Gastroesophageal sphincter (tissue), 4 donors: ENCODE results near the gene AP3M1. TPM values are rescaled to one million over a fixed set of nuclear protein-coding genes. Genes with fewer than 3 reads are reported as not detected.
A peak's percentile ranks its signal among the peaks of the same experiment; 100 is the strongest.

Experiments
- ATAC-seq: fragments of 150-250 bp; one replicate; pipeline ENCODE4 v1.9.1; 2016; ENCODE audit warnings: mild to moderate bottlenecking, moderate library complexity
- H3K27ac ChIP-seq, 4 donors: fragments of 200-600 bp; sonication (generic) in 3 of 4; 1 replicate in 3 of 4; 2 replicates in 1 of 4; pipeline ENCODE4 v1.5.1; 2016 to 2019
- H3K27me3 ChIP-seq: fragments of 200-600 bp; sonication (generic); one replicate; pipeline ENCODE4 v1.5.1; 2019
- H3K36me3 ChIP-seq, 2 donors: fragments of 200-600 bp; sonication (generic); one replicate each; pipeline ENCODE4 v1.5.1; 2019; ENCODE audit warnings: control low read depth in 1 of 2
- H3K4me1 ChIP-seq, 3 donors: fragments of 200-600 bp; sonication (generic); 1 replicate in 2 of 3; 2 replicates in 1 of 3; pipeline ENCODE4 v1.5.1; 2016 to 2019; ENCODE audit warnings: control low read depth in 2 of 3
- H3K4me3 ChIP-seq, 2 donors: fragments of 200-600 bp; sonication (generic); one replicate each; pipeline ENCODE4 v1.5.1; 2019; ENCODE audit warnings: mild to moderate bottlenecking in 1 of 2, moderate library complexity in 1 of 2
- H3K9me3 ChIP-seq, 3 donors: fragments of 200-600 bp; sonication (generic); one replicate each; pipeline ENCODE4 v1.5.1; 2017 to 2019; ENCODE audit warnings: control low read depth in 2 of 3
- EP300 ChIP-seq: sonication (generic); formaldehyde crosslinking; IDR thresholded peaks from one replicate; pipeline ENCODE4 v1.6.1; 2017; ENCODE audit warnings: antibody characterized with exemption, mild to moderate bottlenecking
- POLR2A ChIP-seq, 2 donors: fragments of 450-650 bp; IDR thresholded peaks; one replicate each; pipeline ENCODE4 v1.6.1; 2017; ENCODE audit warnings: antibody characterized with exemption in 2 of 2, mild to moderate bottlenecking in 2 of 2, moderate library complexity in 1 of 2
- POLR2AphosphoS5 ChIP-seq: sonication (generic); formaldehyde crosslinking; IDR thresholded peaks from one replicate; pipeline ENCODE4 v1.6.1; 2017; ENCODE audit warnings: antibody characterized with exemption
- WGBS, 2 donors: methylation state at CpG; one replicate each; pipeline ENCODE4 v1.1.5; 2018; ENCODE audit warnings: low coverage in 1 of 2; 5-methylcytosine and 5-hydroxymethylcytosine counted together
- total RNA-seq, 4 donors: library from RNA; depleted of rRNA; stranded (reverse); fragments of >200 nt; gene quantifications; one replicate each; pipeline ENCODE4 v1.1.0, GENCODE V29; 2016
- TF ChIP-seq, protein P1 (sequence below), 4 experiments: fragments of 200-600 bp in 2 of 4; fragments of 450-650 bp in 2 of 4; sonication (generic) in 1 of 4; IDR thresholded peaks; one replicate each; pipeline ENCODE4 v1.5.1; 2017 to 2019; ENCODE audit warnings: antibody characterized with exemption in 4 of 4, mild to moderate bottlenecking in 2 of 4, moderate library complexity in 2 of 4

Gene AP3M1
- total RNA-seq, 4 donors from 2014 or later, result 29.4 to 41.7 (median 31.7) TPM

DNA sequence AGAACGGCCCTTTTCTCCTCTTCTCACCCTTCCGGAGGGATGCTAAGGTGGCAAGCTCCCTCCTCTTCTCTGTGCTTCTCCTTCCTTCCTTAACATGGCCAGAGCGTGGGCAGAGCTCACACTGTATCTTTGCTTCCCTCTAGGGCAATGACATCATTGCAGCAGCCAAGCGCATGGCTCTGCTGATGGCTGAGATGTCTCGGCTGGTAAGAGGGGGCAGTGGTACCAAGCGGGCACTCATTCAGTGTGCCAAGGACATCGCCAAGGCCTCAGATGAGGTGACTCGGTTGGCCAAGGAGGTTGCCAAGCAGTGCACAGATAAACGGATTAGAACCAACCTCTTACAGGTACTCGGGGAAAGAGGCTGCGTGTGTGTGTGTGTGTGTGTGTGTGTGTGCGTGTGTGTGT is 36.6 kb downstream of the AP3M1 start:
- H3K9me3 ChIP-seq, result no peaks in the 10 kb centered on the region
- peaks cover 0 to 66% (median 0%) of the 10 kb centered on the region in 3 donors for H3K4me1 ChIP-seq
- H3K36me3 ChIP-seq, result peaks cover 0 to 99% of the 10 kb centered on the region in 2 donors
- no peak for ATAC-seq
- WGBS, 2 donors, result 58 to 77% methylated on average over 5 of the region's 12 CpGs
- H3K27ac ChIP-seq, result peak overlapping the region; percentile 3 to 65 (median 33)
- no peak overlapping the region for H3K4me3 ChIP-seq
- TF ChIP-seq EP300 (no peak), POLR2AphosphoS5 (no peak), POLR2A (IDR thresholded peaks at IDR 0.05) (no peak)
- TF ChIP-seq, protein P1, sequence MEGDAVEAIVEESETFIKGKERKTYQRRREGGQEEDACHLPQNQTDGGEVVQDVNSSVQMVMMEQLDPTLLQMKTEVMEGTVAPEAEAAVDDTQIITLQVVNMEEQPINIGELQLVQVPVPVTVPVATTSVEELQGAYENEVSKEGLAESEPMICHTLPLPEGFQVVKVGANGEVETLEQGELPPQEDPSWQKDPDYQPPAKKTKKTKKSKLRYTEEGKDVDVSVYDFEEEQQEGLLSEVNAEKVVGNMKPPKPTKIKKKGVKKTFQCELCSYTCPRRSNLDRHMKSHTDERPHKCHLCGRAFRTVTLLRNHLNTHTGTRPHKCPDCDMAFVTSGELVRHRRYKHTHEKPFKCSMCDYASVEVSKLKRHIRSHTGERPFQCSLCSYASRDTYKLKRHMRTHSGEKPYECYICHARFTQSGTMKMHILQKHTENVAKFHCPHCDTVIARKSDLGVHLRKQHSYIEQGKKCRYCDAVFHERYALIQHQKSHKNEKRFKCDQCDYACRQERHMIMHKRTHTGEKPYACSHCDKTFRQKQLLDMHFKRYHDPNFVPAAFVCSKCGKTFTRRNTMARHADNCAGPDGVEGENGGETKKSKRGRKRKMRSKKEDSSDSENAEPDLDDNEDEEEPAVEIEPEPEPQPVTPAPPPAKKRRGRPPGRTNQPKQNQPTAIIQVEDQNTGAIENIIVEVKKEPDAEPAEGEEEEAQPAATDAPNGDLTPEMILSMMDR (IDR thresholded peaks at IDR 0.05), result no peak
- no peaks in the 10 kb centered on the region for H3K27me3 ChIP-seq

DNA sequence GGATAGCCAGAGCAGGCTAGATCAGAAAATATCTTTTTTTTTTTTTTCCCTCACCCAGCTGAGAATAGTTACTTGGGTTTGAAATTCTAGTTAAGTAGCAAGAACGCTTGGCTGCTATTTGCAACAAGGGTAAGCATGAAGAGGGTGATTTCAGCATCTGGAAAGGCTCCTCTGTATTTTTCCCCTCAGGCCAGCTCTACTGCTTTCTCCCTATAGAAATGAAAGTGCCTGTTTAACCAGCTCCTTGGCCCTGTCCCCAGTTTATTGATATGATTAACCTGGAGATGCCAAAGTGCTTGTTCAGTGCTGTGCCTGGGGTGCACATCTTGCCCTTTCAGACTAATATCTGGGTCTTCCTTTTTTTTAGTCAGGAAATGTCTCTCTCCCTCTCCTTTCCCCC is 37.1 kb downstream of the AP3M1 start:
- Histone ChIP-seq H3K27ac (peak overlapping the region; percentile 22 to 65 (median 33)), H3K4me1 (peaks cover 0 to 61% (median 0%) of the 10 kb centered on the region in 3 donors), H3K27me3 (no peaks in the 10 kb centered on the region), H3K36me3 (peaks cover 0 to 99% of the 10 kb centered on the region in 2 donors), H3K9me3 (no peaks in the 10 kb centered on the region), H3K4me3 (no peak overlapping the region)
- WGBS, 2 donors, result 55 to 80% methylated on average over 1 of the region's 1 CpG
- TF ChIP-seq, protein P1 (IDR thresholded peaks at IDR 0.05), result no peak
- TF ChIP-seq POLR2A (IDR thresholded peaks at IDR 0.05), result no peak
- no peak for TF ChIP-seq POLR2AphosphoS5
- TF ChIP-seq EP300, result no peak
- no peak for ATAC-seq

DNA sequence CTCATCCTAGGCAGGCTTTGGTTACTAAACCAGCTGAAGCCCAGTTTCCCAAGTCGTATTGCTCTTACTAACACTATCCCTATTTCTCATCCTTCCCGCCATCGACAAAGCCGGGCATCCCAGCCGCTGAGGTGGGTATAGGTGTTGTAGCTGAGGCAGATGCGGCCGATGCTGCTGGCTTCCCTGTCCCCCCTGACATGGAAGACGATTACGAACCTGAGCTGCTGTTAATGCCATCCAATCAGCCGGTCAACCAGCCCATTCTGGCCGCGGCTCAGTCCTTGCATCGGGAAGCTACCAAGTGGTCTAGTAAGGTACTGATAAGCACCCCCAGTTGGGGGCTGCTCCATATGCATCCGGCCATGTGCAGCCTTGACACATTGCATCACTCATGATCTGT is 38.8 kb downstream of the AP3M1 start:
- Histone ChIP-seq H3K27me3 (no peaks in the 10 kb centered on the region), H3K36me3 (peaks cover 0 to 99% of the 10 kb centered on the region in 2 donors), H3K4me1 (peaks cover 0 to 58% (median 0%) of the 10 kb centered on the region in 3 donors), H3K27ac (no peak overlapping the region), H3K9me3 (no peaks in the 10 kb centered on the region), H3K4me3 (no peak overlapping the region)
- no peak for ATAC-seq
- TF ChIP-seq POLR2AphosphoS5, result no peak
- TF ChIP-seq EP300, result no peak
- TF ChIP-seq, protein P1 (IDR thresholded peaks at IDR 0.05), result no peak
- TF ChIP-seq POLR2A (IDR thresholded peaks at IDR 0.05), result no peak
- 80 to 90% methylated on average over 1 to 5 of the region's 14 CpGs for WGBS, 2 donors

DNA sequence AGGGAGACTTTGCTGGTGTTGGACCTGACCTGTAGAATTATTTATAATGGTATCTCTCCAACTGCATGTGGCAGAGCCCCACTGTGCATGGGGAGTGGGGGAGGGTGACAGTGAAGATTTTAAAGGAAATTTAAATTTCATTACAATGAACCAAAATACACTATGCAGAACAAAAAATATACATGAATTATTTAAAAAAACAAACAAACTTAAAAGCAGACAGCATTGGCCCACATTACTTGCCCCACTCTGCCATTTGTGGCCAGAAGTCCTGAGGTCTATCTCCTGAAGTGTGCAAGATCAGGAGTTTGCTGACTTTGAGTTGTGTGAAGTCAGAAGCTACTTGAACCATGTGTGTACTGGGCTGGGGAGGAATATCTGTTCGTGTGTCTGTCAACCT is 40.5 kb downstream of the AP3M1 start:
- H3K27me3 ChIP-seq, result no peaks in the 10 kb centered on the region
- TF ChIP-seq, protein P1 (IDR thresholded peaks at IDR 0.05), result no peak
- TF ChIP-seq POLR2A (IDR thresholded peaks at IDR 0.05), result no peak
- TF ChIP-seq EP300, result no peak
- TF ChIP-seq POLR2AphosphoS5, result no peak
- H3K36me3 ChIP-seq, result peaks cover 2 to 99% of the 10 kb centered on the region in 2 donors
- ATAC-seq, result no peak
- peak overlapping the region in 2 of 4 donors; percentile 8 to 31 for H3K27ac ChIP-seq
- no peak overlapping the region for H3K4me3 ChIP-seq
- H3K9me3 ChIP-seq, result no peaks in the 10 kb centered on the region
- peaks cover 0 to 51% (median 0%) of the 10 kb centered on the region in 3 donors for H3K4me1 ChIP-seq
- 22 to 57% methylated on average over 1 of the region's 1 CpG for WGBS, 2 donors

DNA sequence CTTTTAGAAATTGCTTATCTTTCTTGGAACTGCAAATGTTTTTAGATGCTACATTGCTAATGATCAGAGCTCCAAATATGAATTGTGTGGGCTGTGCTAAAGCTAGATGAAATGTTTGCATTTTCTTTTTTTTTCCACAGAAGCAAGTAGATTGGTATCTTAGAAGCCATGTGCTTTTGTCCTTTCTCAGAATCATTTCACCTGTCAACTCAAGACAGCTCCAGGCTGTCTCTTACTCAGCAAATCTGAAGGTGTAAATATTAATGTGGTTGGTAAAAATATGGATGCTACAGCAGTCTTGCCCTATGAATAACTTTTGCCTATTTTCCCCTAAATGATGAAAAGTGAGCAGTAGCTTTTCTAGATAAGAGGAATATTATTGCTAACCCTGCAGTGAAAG is 41.2 kb downstream of the AP3M1 start:
- ATAC-seq, result no peak
- H3K27me3 ChIP-seq, result no peaks in the 10 kb centered on the region
- TF ChIP-seq POLR2A (IDR thresholded peaks at IDR 0.05) (no peak), EP300 (no peak), POLR2AphosphoS5 (no peak)
- TF ChIP-seq, protein P1 (IDR thresholded peaks at IDR 0.05), result no peak
- H3K36me3 ChIP-seq, result peaks cover 5 to 99% of the 10 kb centered on the region in 2 donors
- no peak overlapping the region for H3K4me3 ChIP-seq
- no peaks in the 10 kb centered on the region for H3K9me3 ChIP-seq
- peak overlapping the region in 1 of 4 donors; percentile 31 for H3K27ac ChIP-seq
- peaks cover 0 to 45% (median 0%) of the 10 kb centered on the region in 3 donors for H3K4me1 ChIP-seq
